Activated naive CD4-positive, alpha-beta T cell treated with anti-CD3 and anti-CD28 coated beads for 36 hours (primary cell): Measurements from ENCODE around the gene CISH. TPM values are rescaled to one million over a fixed set of nuclear protein-coding genes. Genes with fewer than 3 reads are reported as not detected.

Experiments
- CTCF ChIA-PET: fragments of 350-600 bp; sonication (Branson Sonifier 250); formaldehyde crosslinking; loops from one replicate; lab custom pipeline; 2021; ENCODE audit warnings: antibody characterized with exemption; lab: Charles Lee
- DNase-seq: peaks from one replicate; pipeline ENCODE4 v3.0.0-alpha.2; 2020
- H3K27ac Mint-ChIP-seq: one replicate; pipeline ENCODE4 v1.8.0; 2021; ENCODE audit warnings: mild to moderate bottlenecking, mixed read lengths
- H3K27me3 Mint-ChIP-seq: one replicate; pipeline ENCODE4 v1.8.0; 2021; ENCODE audit warnings: low read depth, mixed read lengths
- H3K36me3 Mint-ChIP-seq: one replicate; pipeline ENCODE4 v1.8.0; 2021; ENCODE audit warnings: low read depth, mixed read lengths
- H3K4me1 Mint-ChIP-seq: one replicate; pipeline ENCODE4 v1.8.0; 2021; ENCODE audit warnings: low read depth, mixed read lengths
- H3K4me3 Mint-ChIP-seq: one replicate; pipeline ENCODE4 v1.8.0; 2021; ENCODE audit warnings: mild to moderate bottlenecking, moderate library complexity, mixed read lengths
- H3K9me3 Mint-ChIP-seq: one replicate; pipeline ENCODE4 v1.8.0; 2021; ENCODE audit warnings: mixed read lengths
- intact Hi-C: fragments of 100-400 bp; cut with micrococcal nuclease; formaldehyde crosslinking; loops from one replicate; pipeline ENCODE4 v1.15.1; 2023
- total RNA-seq, 2 experiments: library from RNA; stranded (reverse); gene quantifications; one replicate each; pipeline ENCODE4 v1.2.3, GENCODE V29; 2021

CISH gene
- total RNA-seq, 2 experiments from 2014 or later: 136 to 138 TPM

DNA sequence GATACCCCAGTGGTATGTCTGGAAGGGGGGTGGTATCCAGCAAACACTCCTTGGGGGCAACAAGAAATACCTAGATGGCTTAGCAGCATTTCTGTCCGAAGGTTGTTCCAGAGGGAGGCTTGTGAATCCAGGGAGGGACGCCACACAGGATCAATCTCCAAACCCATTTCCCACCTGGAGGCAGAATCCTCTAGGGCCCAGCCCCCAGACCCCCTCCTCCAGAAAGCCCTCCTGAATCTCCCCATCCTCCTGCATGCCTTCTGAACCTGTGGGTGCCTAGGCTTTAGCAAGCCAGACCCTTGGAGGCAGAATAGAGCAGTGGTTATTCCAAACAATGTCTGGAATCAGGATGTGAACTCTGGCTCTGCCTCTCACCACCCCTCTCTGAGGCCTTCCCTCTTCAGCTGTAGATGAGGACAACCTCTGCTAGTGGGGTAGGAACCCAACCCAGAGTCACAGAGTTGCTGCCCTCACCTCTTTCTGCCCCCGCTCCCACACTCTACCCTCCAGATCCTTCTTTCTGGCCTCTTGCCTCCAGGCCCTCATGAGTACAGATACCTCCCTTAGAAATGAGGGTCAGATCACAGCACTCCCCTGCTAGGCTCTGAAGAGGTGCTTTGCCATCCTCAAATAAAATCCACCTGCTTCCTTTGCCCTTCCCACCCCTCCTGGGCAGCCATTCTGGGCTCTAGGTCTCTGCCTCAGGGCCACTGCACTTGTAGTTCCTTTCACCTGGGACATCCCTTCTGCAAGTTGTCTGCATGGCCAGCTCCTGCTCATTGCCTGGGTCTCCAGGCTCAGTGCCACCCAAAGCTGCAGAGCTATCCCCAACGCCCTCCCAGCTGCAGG lies 8.1 kb downstream of the CISH start:
- H3K27ac Mint-ChIP-seq: peak overlapping the region; percentile 100
- intact Hi-C loops: no loop called here
- H3K27me3 Mint-ChIP-seq: no peaks in the 10 kb centered on the region
- no peaks in the 10 kb centered on the region for H3K9me3 Mint-ChIP-seq
- no peak overlapping the region for H3K4me3 Mint-ChIP-seq
- H3K36me3 Mint-ChIP-seq: peaks cover 49% of the 10 kb centered on the region
- peak; percentile 12 for DNase-seq
- CTCF ChIA-PET: interaction anchor here (1.3 to 11.1 kb wide), 5 partner anchors 10 to 260 kb away, joined by 3 to 234 read pairs (median 94); partner anchors contain the start of genes C3orf18, CISH, HEMK1 and MAPKAPK3
- H3K4me1 Mint-ChIP-seq: peaks cover 87% of the 10 kb centered on the region

GRCh38 chr3:50602595-50603191 lies 8.9 kb downstream of the CISH start:
- CTCF ChIA-PET: interaction anchor here (1.1 to 11.1 kb wide), 5 partner anchors 10 to 31 kb away, joined by 3 to 234 read pairs (median 94); partner anchors contain the start of genes C3orf18, CISH, HEMK1 and MAPKAPK3
- no peaks in the 10 kb centered on the region for H3K9me3 Mint-ChIP-seq
- peak overlapping the region; percentile 68 for H3K4me3 Mint-ChIP-seq
- intact Hi-C loops: no loop called here
- H3K27me3 Mint-ChIP-seq: no peaks in the 10 kb centered on the region
- peak overlapping the region; percentile 100 for H3K27ac Mint-ChIP-seq
- H3K36me3 Mint-ChIP-seq: peaks cover 41% of the 10 kb centered on the region
- DNase-seq: peak; percentile 17
- H3K4me1 Mint-ChIP-seq: peaks cover 84% of the 10 kb centered on the region

DNA sequence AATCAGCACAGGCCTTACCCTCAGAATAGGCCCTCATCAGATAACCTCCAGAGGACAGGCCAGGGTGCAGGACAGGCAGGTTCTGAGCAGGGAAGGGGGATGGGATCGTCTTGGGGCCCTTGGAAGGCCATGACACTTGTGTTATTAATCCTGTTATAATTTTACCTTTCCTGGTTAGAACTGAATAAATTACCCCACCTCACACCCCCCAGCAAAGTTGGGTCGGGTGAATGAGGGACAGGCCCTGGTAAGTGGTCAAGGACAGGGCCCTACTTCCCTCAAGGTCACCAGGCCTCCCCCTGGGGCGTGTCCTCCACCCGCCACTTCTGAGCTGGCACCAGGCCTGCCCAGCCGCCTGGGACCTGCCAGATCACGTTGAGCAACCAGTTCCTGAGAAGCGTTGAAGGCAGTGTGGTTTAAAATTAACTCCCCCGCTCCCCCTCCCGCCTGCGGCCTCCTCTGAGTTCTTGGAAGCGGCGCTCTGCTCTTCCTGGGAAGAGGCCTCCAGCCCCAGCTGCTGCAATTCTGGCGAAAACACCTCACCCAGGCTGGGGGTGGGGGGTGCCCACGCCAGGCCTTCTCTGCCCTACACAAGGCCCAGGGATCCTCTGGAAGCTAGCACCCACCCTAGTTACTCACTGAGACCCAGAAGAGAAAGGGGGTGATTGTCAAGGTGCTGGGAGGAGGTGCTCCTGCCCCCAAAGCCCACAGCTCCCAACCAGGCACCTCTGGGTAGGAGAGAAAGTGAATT lies 10.6 kb downstream of the CISH start:
- Mint-ChIP-seq H3K27ac (peak overlapping the region; percentile 100), H3K9me3 (no peaks in the 10 kb centered on the region), H3K4me1 (peaks cover 74% of the 10 kb centered on the region), H3K4me3 (peak overlapping the region; percentile 68), H3K36me3 (peaks cover 25% of the 10 kb centered on the region), H3K27me3 (no peaks in the 10 kb centered on the region)
- intact Hi-C loops: loop anchor here (1.0 kb wide), 4 partner anchors 10 to 242 kb away; partner anchors contain the start of genes CISH and TMEM115
- CTCF ChIA-PET: interaction anchor here (5.4 to 11.1 kb wide), 3 partner anchors 11 to 29 kb away, joined by 94 to 234 read pairs (median 95); partner anchors contain the start of genes C3orf18, CISH, HEMK1 and MAPKAPK3
- peak; percentile 95 for DNase-seq

- Mint-ChIP-seq H3K4me1 (peaks cover 72% of the 10 kb centered on the region), H3K9me3 (no peaks in the 10 kb centered on the region), H3K27ac (peak overlapping the region; percentile 100), H3K4me3 (peak overlapping the region; percentile 36), H3K36me3 (peaks cover 17% of the 10 kb centered on the region), H3K27me3 (no peaks in the 10 kb centered on the region)
- peak; percentile 12 for DNase-seq
- intact Hi-C loops: no loop called here
- CTCF ChIA-PET: interaction anchor here (5.4 to 11.1 kb wide), 3 partner anchors 10 to 28 kb away, joined by 94 to 234 read pairs (median 95); partner anchors contain the start of genes C3orf18, CISH, HEMK1 and MAPKAPK3
Observed at GRCh38 chr3:50600141-50600753, 11.3 kb downstream of the CISH start.

DNA sequence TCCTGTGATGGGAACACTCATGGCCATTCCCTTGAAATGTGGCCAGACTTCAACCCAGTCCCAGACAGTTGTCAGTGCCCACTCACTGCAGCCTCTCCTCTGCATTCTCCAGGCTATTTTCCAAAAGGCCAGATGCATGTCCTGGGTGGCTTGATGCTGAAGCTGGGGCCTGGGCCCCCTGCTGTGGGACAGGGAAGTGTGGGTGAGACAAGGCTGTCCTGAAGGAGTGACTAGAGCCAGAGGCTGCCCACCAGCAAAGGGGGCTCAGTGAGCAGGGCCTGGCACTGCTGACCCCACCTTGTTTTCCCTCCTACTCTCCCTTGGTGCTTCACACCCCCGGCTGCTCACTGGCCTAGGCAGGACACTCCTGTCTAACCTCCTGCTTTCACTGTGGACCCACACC lies 11.9 kb downstream of the CISH start:
- Mint-ChIP-seq H3K27ac (peak overlapping the region; percentile 100), H3K4me3 (peak overlapping the region; percentile 36), H3K36me3 (peaks cover 13% of the 10 kb centered on the region), H3K4me1 (peaks cover 72% of the 10 kb centered on the region), H3K9me3 (no peaks in the 10 kb centered on the region), H3K27me3 (no peaks in the 10 kb centered on the region)
- CTCF ChIA-PET: interaction anchor here (1.7 to 7.8 kb wide), 3 partner anchors 10 to 29 kb away, joined by 7 to 95 read pairs (median 94); partner anchors contain the start of genes CISH and MAPKAPK3
- intact Hi-C loops: loop anchor here (10.0 kb wide), 1 partner anchor 1455 kb away; the partner anchor contains the start of gene DUSP7
- DNase-seq: no peak

DNA sequence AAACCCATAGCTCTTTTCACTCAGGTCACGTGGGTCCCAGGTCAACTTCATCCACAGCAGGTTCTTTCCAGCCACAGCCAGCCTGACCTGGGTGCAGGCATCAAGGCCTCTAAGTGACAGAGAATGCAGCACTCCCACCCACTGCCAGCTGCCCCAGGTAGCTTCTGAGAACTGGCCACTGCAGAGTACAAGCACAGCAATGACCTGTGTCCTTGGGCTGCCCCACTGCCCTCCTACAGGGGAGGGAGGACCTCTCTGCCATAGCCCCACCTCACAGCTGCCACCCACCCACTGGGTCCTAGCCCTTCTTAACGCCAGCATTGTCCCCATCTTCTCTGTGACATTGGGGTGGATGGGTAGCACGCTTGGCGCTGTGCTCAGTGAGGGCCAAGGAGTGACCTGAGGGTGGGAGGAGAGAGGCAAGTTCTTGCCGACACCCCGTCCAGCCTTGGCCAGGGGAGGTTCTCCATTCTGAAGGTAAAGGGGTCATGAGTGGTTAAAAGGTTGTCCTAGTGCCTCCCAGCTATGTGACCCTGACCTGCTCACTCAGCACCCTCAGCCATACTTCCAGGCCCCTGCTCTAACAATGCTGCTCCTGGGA lies 12.4 kb downstream of the CISH start:
- no peak for DNase-seq
- Mint-ChIP-seq H3K27ac (peak overlapping the region; percentile 100), H3K27me3 (no peaks in the 10 kb centered on the region), H3K36me3 (peaks cover 9% of the 10 kb centered on the region), H3K4me3 (no peak overlapping the region), H3K9me3 (no peaks in the 10 kb centered on the region), H3K4me1 (peaks cover 72% of the 10 kb centered on the region)
- CTCF ChIA-PET: interaction anchor here (0.5 to 7.8 kb wide), 5 partner anchors 9 to 28 kb away, joined by 3 to 95 read pairs (median 7); partner anchors contain the start of genes CISH and MAPKAPK3
- intact Hi-C loops: loop anchor here (10.0 kb wide), 1 partner anchor 1456 kb away; the partner anchor contains the start of gene DUSP7

- intact Hi-C loops: loop anchor here (10.0 kb wide), 1 partner anchor 1460 kb away; the partner anchor contains the start of gene DUSP7
- Mint-ChIP-seq H3K4me1 (peaks cover 69% of the 10 kb centered on the region), H3K9me3 (no peaks in the 10 kb centered on the region), H3K27me3 (no peaks in the 10 kb centered on the region), H3K36me3 (no peaks in the 10 kb centered on the region), H3K4me3 (no peak overlapping the region), H3K27ac (peak overlapping the region; percentile 59)
- no peak for DNase-seq
- CTCF ChIA-PET: interaction anchor here (0.8 to 10.7 kb wide), 5 partner anchors 9 to 22 kb away, joined by 3 to 243 read pairs (median 6); partner anchors contain the start of genes CISH and MAPKAPK3
Observed at GRCh38 chr3:50594253-50594785, 17.3 kb downstream of the CISH start.

- Mint-ChIP-seq H3K4me1 (peaks cover 81% of the 10 kb centered on the region), H3K27ac (peak overlapping the region; percentile 99), H3K36me3 (peaks cover 4% of the 10 kb centered on the region), H3K4me3 (no peak overlapping the region), H3K27me3 (no peaks in the 10 kb centered on the region), H3K9me3 (no peaks in the 10 kb centered on the region)
- intact Hi-C loops: loop anchor here (10.0 kb wide), 1 partner anchor 1462 kb away; the partner anchor contains the start of gene DUSP7
- DNase-seq: peak; percentile 41
- CTCF ChIA-PET: interaction anchor here (1.1 to 10.7 kb wide), 6 partner anchors 9 to 60 kb away, joined by 3 to 274 read pairs (median 49); partner anchors contain the start of genes C3orf18, CISH, HEMK1 and MAPKAPK3
Observed at GRCh38 chr3:50592568-50592967, 19.0 kb downstream of the CISH start.

GRCh38 chr3:50591196-50591741 lies 20.3 kb downstream of the CISH start:
- CTCF ChIA-PET: interaction anchor here (1.1 to 10.7 kb wide), 6 partner anchors 11 to 62 kb away, joined by 3 to 274 read pairs (median 51); partner anchors contain the start of genes C3orf18, CISH, HEMK1 and MAPKAPK3
- Mint-ChIP-seq H3K4me3 (peak overlapping the region; percentile 60), H3K27ac (peak overlapping the region; percentile 99), H3K4me1 (peaks cover 94% of the 10 kb centered on the region), H3K36me3 (peaks cover 4% of the 10 kb centered on the region), H3K27me3 (no peaks in the 10 kb centered on the region), H3K9me3 (no peaks in the 10 kb centered on the region)
- DNase-seq: peak; percentile 39
- intact Hi-C loops: loop anchor here (10.0 kb wide), 1 partner anchor 1464 kb away; the partner anchor contains the start of gene DUSP7
